GM21737 (cell line): ENCODE measurements around the gene TARS3.
"Not testable (repeated sequence)": the region's sequence is repeated elsewhere in the genome, so short reads cannot be mapped to it uniquely, and the experiment has no call there.

Experiments
- ATAC-seq: cut with Tn5 transposase; IDR thresholded peaks from one replicate; pipeline ENCODE4 v1.9.1; 2021; ENCODE audit warnings: mild to moderate bottlenecking, moderate library complexity; ENCODE audit not compliant: unreplicated experiment

Gene TARS3

DNA sequence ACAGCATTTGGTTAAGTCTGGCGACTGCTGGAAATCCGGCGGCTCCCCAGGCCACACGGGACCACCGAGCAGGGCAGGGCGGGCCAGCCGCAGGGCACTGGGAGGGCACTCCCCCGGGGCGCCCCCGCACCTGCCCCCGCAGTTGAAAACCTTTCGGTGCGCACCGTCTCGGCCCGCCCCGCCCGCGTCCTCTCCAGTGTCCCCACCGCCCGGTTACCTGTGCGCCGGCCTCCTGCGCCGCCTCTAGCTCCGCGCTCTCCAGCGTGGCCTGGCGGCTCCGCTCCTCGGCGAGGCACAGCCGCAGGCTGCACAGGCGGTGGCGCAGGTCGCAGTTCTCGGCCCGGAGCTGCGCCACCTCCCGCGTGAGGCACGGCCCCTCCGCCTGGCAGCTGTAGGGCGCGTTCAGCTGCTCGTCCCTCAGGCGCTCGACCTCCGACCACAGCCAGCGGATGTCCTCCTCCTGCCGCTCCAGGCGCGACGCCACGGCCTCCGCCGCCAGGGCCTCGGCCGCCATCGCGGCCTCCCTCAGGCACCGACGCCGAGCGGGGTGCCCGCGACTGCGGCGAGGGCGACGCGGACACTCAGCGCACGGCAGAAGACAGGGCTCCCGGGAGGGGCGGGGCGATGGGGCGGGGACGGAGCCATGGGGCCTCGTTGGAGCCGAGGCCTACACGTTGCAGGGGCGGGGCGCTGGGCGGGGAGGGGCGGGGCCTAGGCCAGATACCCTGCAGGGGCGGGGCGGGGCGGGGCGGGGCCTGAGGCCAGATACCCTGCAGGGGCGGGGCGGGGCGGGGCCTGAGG lies at the start of gene TARS3:
Gene TARS3 (minus strand): TSS at position 600 of the 801 bp plus-strand sequence. CDS start 86 bp downstream, at position 514.
- ATAC-seq, result peak; percentile 84

DNA sequence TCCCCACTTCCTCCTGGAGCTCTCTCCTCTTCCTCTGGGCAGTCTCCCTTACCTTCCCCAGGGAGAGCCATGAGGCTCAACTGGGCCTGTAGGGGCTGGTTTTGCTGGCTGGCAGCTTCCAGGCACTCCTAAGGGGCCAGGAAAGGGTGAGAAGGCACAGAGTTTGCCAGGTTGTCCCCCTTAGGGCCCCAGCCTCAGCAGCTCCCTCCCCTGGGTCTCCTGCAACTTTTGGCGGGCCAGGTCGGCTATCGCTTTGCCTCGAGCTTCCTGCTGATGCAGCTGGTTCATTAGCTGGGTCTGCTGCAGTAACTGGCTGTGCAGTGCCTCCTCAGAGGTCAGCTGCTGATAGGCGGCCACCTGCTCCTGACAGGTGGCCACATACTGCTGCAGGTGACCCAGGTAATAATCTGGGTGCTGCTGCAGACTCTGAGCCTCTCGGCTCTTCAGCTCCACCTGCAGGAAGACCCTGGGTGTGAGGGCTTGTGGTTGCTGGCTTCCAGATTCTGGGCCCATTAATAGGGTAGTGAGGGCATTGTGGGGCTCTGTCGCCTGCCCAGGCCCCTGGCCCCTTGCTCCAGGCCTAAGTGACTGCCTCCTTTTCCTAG lies 49.3 kb upstream of the TARS3 start:
- no peak for ATAC-seq

- no peak for ATAC-seq
Measured at GRCh38 chr15:101772921-101773320, 48.6 kb upstream of the TARS3 start.

GRCh38 chr15:101767083-101767640 lies 42.9 kb upstream of the TARS3 start:
- not testable (repeated sequence) for ATAC-seq

DNA sequence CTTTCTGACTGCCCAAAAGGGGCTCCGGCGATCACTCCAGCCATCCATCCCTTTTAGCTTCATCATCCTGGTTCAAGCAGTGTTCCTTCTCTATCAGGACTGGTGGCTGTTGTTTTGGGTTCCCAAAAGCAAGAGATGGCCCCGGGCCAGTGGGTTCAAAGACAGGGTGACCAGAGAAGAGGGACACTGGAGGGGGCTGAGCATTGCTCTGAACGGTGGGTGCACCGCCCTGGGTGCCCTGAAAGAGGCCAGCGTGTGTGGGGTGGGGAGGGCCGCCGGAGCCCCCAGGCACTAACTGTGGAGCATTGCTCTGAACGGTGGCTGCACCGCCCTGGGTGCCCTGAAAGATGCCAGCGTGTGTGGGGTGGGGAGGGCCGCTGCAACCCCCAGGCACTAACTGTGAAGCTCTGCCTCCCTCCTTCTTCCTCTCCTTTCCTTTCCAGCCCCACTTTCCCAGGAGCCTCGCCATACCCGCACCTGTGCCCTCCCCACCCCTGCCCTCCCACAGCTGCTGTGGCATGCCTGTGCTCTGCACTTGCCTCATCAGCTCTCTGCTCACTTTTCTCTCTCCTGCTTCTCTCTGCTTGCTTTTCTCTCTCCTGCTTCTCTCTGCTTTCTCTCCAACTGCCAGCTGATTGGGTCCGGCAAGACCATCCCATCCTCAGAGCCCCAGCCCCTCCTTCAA lies 41.6 kb upstream of the TARS3 start:
- no peak for ATAC-seq

GRCh38 chr15:101765340-101765671 lies 41.0 kb upstream of the TARS3 start:
- ATAC-seq, result not testable (repeated sequence)

DNA sequence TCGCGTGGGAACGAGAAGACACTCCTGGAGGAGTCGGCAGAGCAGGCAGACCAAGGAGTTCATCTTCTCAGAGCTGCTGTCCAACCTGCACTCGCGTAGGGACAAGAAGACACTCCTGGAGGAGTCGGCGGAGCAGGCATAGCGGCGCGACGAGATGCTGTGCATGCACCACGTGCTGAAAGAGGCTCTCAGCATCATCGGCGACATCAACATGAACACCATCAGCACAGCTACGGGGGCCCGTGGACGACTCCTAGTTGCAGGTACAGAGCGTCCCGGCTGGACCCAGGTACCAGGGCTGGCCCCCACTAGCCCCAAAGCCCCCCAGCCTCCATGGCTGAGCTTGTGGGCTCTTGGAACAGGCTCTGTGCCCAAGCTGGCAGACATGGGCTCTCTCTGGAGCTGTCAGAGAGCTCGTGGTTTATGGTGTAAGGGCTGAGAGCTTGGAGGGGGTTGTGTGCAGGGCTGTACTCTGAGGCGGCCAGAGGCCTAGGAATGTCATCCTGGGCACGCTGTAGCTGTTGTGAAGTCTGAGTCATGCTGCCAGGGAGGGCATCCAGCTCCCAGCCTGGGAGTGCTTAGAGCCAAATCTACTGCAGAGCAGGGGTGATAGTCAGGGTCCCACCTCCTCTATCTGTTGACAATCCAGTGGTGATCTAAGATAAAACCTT lies 40.5 kb upstream of the TARS3 start:
- not testable (repeated sequence) for ATAC-seq

DNA sequence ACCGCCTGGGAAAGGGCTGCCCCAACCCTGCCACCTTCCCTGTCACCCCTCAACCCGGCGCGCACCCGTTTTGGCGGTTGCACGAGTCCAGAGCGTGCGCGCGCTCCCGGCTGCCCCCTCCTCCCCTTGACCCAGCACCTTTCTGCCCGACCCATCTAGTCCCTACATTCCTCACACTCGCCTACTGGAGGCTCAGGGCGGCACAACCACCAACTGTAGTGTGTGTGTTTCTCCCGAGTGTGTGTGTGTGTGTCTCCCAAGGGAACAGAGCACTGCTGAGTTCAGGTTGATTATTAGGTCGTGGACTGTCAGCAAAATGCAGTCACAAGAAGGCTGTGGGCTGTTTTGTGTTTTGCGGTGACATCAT lies 22.4 kb upstream of the TARS3 start:
- not testable (repeated sequence) for ATAC-seq

DNA sequence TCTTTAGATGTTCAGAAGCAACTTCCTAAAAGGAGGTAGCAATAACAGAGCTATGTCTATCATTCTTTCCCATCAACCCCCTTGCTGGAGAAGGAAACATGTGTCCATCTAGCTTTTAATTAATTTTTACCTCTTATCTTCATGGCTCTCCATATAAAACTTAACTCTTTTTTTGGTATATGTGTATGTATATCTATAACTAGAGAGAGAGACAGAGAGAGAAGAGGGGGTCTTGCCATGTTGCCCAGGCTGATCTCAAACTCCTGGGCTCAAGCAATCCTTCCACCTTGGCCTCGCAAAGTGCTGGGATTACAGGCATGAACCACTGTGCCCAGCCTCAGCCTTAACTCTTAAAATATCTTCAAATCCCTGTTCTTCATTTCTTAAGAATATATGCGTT lies 10.6 kb upstream of the TARS3 start:
- not testable (repeated sequence) for ATAC-seq

DNA sequence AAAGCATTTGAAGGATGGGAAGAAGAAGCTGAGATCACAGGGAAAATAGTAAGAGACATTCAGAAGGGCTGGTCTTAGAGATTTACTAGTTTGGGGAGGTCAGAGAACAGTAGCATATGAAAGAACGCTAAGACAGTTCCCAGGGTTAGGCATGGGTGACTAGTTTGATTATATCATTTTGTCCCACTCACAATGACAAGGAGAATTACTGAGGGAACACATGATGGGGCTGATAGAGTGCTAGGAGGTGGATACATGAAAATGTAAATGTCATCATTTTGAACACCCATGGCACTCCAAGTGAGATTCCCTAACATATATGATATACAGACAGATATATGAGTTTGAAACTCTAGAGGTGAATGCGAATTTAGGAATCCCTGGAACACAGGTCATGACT lies 9.3 kb upstream of the TARS3 start:
- ATAC-seq, result no peak

- no peak for ATAC-seq
Measured at GRCh38 chr15:101732772-101733171, 8.5 kb upstream of the TARS3 start.

DNA sequence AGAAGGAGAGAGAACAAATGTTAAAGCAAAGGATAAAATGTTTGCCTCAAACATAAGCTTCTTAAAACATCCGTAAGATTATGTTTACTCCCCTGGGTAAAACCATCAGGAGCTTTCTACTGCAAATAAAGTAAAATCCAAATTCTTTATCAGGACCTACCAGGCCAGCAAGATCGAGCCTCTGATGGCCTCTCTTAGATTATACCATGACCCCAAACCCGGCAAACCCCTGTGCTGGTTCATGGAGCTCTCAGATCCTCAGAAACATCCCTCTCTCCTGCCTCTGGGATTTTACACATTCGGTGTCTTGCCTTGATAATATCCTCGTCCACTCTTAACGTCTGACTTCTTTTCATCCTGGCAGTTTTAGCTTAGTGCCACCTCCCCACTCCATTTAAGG lies 7.5 kb upstream of the TARS3 start:
- no peak for ATAC-seq

DNA sequence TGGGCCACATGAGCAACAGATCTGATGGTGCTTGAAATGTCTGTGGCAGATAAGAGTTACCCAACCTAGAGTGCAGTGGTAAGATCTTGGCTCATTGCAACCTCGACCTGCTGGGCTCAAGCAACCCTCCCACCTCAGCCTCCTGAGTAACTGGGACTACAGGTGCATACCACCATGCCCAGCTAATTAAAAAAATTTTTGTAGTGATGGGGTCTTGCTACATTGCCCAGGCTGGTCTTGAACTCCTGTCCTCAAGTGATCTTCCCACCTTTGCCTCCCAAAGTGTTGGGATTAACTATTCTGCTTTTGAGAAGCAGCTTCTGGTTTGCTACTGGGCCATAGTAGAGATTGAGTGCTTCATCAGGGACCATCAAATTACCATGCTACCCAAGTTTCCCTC lies 2.9 kb upstream of the TARS3 start:
- no peak for ATAC-seq

DNA sequence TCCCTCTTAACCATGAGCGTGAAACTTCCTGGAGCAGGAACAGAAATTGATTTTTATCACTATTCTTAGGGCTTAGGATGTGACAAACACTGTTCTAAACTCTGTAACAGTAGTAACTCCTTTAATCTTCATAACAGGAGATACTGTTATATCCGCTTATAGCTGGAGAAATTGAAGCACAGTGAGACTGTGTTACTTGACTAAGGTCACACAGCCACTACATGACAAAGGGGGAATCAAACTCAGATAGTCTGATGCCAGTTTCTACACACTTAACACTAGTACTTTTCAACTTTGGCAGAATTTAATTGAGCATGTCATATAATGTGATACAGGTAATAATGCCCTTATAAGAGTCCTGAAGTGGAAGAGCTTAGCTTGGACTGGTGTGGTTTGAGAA lies 800 bp upstream of the TARS3 start:
- ATAC-seq, result no peak

DNA sequence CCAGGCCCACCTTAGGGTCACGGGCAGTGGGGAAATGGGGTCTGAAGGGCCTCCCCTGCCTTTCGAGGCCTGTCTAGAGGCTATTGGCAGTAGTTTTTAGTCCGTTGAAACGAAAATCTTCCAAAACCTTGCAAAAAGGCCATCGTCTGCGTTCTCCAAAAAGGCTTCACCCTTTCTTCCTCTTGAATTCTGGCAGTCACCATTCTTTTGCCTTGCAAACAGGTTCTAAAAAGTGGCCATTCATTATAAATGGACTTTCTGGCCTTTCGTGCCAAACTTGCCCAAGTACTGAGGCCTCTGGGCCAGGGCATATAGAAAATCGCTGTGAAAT lies 367 bp upstream of the TARS3 start:
- no peak for ATAC-seq

DNA sequence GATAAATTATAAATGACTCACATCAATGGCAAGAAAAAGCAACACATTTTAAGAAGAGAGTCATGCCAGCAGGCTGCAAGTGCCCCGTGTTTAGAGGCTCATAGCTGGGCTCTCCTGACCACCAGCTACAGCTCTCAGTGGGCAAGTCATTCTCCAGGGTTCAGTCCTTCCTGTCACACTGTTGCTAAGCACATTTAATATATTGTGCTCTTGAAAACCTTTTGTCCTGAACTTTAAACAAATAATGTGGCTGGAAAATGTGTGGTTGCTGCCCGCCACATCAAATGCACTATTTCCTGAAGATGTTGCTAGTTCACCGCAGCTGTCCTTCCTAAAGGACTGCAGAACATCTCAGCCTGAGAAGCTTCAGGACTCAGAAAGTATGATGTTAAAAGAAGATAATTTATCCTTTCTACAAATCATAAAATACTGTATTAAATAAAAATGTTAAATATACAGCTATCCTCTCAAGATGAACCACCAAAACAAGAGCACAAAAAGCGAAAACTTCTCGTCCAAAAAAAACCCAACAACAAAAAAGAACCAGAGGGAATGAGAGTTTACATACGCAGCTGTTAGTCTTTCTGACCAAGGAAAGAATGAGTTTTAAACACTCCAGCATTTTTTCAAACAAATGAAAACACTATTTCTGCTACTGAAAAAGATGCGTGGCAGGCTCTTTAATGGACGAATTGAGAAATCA lies 951 bp downstream of the TARS3 start:
- peak; percentile 41 for ATAC-seq

GRCh38 chr15:101718896-101719295 lies 5.4 kb downstream of the TARS3 start:
- no peak for ATAC-seq

- no peak for ATAC-seq
Measured at GRCh38 chr15:101712078-101712477, 12.2 kb downstream of the TARS3 start.

- no peak for ATAC-seq
Measured at GRCh38 chr15:101710806-101711205, 13.5 kb downstream of the TARS3 start.

GRCh38 chr15:101709466-101709865 lies 14.8 kb downstream of the TARS3 start:
- no peak for ATAC-seq

DNA sequence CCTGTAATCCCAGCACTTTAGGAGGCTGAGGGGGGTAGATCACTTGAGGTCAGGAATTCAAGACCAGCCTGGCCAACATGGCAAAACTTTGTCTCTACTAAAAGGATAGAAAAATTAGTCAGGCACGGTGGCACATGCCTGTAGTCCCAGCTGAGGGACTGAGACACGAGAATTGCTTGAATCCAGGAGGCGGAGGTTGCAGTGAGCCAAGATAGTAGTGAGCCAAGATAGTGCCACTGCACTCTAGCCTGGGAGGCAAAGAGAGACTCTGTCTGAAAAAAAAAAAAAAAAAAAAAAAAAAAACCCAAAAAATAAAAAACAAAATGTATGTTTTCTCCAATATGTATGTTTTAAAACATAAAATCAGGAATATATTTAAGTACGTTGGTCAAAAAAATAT lies 16.3 kb downstream of the TARS3 start:
- no peak for ATAC-seq
